ENCODE results near the gene EMILIN1.
A peak's percentile ranks its signal among the peaks of the same experiment; 100 is the strongest.
"Not testable (repeated sequence)": the region's sequence is repeated elsewhere in the genome, so short reads cannot be mapped to it uniquely, and the experiment has no call there.

The EMILIN1 gene

DNA sequence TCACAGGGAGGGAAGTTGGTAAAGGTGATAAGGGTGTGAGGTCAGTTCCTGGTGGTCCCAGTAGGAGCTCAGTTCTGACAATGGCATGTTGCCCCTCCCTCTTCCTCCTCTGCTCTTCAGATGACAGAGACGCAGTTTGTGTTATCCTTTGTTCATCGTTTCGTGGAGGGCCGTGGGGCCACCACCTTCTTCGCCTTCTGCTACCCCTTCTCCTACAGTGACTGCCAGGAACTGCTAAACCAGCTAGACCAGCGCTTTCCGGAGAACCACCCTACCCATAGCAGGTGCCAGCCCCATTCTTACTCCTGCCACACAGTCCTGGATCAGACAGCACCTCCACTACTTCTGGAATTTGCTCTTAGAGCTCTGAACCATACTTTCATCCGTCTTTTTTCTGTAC, 24.6 kb upstream of the EMILIN1 start:
- DNase-seq (ENCODE audit: low read depth in 2 of 2) = no peak

GRCh38 chr2:27054721-27055120, 23.7 kb upstream of the EMILIN1 start:
- DNase-seq (ENCODE audit: low read depth in 2 of 2) = no peak

DNA sequence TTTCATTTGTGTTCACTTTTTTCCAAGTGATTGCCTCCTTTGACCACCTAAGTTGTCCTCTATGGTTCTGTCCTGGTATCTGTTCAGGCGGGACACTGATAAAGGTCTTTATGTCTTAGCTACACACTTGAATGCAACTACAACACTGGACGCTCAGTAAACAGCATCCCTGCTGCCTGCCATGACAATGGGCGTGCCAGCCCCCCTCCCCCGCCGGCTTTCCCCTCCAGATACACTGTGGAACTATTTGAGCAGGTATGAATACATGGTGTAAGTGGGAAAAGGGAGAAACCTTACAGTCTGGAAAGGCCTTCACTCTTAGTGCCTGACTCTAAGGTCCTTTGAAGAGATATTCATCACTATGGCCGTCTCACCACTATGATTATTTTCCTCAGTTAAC, 21.2 kb upstream of the EMILIN1 start:
- DNase-seq (ENCODE audit: low read depth in 2 of 2) = no peak

DNA sequence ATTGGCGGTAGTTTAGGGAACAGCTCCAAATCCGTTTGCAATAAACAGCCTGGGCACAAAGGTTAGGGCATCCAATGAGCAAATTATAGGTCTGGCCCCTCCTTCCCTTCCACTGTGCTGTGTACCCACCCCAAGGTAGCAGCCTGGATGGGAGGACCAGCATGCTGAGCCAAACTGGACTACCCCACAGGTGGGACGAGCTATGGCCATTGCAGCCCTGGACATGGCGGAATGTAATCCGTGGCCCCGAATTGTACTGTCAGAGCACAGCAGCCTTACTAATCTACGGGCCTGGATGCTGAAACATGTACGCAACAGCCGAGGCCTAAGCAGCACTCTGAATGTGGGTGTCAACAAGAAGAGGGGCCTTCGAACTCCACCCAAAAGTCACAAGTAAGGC, 20.2 kb upstream of the EMILIN1 start:
- DNase-seq (ENCODE audit: low read depth in 2 of 2) = no peak

- no peak for DNase-seq (ENCODE audit: low read depth in 2 of 2)
Measured at GRCh38 chr2:27059141-27059820, 19.1 kb upstream of the EMILIN1 start.

DNA sequence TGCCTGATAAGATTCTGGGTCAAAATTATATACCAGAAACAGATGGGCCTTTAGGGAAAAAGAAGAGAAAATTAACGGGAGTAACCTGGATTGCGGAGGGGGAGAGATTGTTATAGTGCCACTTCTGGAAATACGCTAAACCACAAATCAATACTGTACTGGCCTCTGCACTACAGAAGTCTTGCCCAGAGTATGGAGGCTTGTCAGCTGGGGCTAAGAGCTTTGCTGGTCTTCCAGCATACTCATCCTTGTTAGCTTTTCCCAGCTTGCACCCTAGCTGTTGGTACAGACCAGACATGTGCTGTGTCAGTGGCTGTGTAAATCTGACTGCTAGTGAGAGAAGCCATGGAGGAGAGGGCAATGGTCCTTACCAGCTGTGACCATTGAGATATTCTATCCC, 18.1 kb upstream of the EMILIN1 start:
- DNase-seq (ENCODE audit: low read depth in 2 of 2) = no peak

DNA sequence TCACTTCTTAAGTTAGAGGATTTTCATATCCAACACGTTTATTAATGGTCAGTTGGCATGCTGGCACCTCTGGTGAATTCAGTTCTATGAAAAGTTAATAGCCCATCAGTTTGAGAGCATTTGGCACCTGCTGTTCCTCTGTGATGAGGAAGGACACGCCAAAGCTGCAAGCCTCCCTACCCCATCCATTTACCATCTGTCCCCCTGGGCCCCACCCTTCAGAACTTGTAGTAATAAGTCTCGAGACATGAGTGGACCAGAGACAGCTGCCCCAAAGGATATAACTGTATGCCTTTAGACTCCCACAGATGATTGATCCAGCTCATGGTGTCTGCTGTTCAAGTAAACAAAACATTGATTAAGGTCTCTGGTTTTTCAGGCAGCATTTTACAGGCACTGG, 13.3 kb upstream of the EMILIN1 start:
- DNase-seq (ENCODE audit: low read depth in 2 of 2) = no peak

GRCh38 chr2:27067385-27067784, 11.0 kb upstream of the EMILIN1 start:
- DNase-seq (ENCODE audit: low read depth in 2 of 2) = no peak

DNA sequence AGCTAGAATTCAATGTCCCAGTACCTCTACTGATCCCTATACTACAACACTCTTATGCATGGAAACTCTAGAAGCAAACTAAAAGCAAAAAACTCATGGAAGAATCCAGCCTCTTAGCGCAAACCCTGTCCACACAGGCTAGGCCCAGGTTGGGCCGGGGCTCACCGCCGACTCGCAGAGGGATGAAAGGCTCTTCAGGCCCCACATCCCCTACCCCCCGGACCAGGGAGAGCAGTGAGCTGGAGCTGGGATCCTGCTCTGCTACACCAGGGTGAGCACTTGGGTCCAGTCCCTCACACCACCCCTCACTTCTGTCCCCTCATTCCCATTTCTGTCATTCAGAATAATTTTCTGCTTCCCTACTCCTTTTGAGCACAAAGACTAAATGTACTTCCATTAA, 9.0 kb upstream of the EMILIN1 start:
- no peak for DNase-seq (ENCODE audit: low read depth in 2 of 2)

- no peak for DNase-seq (ENCODE audit: low read depth in 2 of 2)
Measured at GRCh38 chr2:27069961-27070618, 8.3 kb upstream of the EMILIN1 start.

DNA sequence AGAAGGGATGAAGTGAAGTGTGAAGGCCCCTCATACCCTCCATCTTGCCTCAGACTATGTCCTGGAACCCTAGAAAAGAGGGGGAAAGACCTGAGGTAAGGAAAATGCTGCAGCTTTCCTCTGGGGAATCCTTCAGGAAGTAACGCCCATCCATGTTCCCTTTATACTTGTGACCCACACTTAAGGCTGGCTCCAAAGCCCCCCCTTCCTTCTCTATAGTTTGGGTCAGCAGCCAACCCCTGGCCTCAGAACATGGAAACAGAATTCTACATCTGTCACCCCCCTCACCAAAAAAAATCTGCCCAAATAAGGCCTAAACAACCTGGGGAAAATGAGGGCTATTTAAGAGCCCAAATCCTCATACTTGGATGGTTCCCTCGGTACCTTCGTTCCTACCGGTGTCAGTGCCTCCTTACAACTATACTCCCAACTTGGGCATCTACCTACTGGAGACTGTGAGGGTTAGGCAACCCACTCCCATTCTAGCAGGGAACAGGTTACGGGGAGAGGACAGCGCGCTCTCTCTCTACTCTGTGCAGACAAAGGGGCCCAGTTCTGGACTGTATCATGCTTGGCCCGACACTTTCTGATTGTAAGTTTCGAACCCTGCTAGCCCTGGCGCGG, 7.7 kb upstream of the EMILIN1 start:
- no peak for DNase-seq (ENCODE audit: low read depth in 2 of 2)

- peak; percentile 87 to 91 for DNase-seq (ENCODE audit: low read depth in 2 of 2)
Measured at GRCh38 chr2:27071277-27071989, 7.0 kb upstream of the EMILIN1 start, which contains the start of gene OST4. TSS of gene OST4 (minus strand) at chr2:27071654.

- peak; percentile 28 to 29 for DNase-seq (ENCODE audit: low read depth in 2 of 2)
Measured at GRCh38 chr2:27071990-27072830, 6.2 kb upstream of the EMILIN1 start.

GRCh38 chr2:27072920-27073319, 5.5 kb upstream of the EMILIN1 start:
- DNase-seq (ENCODE audit: low read depth in 2 of 2) = no peak

DNA sequence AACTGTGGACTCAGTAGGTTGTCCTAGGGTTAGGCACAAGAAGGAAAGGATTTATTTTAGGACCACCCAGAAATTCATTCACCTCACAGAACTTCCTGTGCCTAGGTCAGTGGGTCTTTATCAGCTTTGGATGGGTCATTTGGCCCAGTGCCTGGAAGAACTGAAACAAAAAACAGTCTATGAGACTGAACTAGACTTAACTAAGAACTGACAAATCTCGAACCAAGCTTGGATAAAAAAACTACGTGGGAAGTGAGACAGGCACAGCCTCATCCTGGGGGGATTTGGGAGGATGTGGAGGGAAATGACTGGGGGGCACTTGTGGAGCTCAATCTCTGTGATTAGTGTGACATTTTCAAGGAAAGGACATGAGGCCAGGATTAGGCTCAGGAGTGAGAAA, 4.6 kb upstream of the EMILIN1 start:
- no peak for DNase-seq (ENCODE audit: low read depth in 2 of 2)

- peak in 1 of 2 donors; percentile 21 for DNase-seq (ENCODE audit: low read depth in 2 of 2)
Measured at GRCh38 chr2:27074738-27075565, 3.5 kb upstream of the EMILIN1 start.

GRCh38 chr2:27075566-27075871, 2.9 kb upstream of the EMILIN1 start:
- DNase-seq (ENCODE audit: low read depth in 2 of 2) = not testable (repeated sequence)

DNA sequence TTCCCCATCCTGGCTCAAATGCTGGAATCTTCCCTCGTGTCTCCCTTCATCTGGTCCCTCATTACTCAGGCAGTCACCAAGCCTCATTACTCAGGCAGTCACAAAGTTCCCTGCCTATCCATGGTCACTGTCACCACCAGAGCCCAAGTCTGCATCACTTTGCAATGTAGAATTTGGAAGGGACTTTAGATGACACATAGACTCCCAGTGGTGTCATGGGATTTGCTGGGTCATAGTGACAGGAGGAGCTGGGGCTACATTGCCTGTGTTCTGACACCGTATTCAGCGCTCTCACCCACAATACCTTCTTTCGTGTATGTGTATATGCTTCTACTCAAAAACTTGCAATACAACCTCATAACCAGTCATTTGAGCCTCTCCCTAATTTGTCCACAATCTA, 2.1 kb upstream of the EMILIN1 start:
- DNase-seq (ENCODE audit: low read depth in 2 of 2) = no peak

- DNase-seq (ENCODE audit: low read depth in 2 of 2) = no peak
Measured at GRCh38 chr2:27077231-27077630, 1.2 kb upstream of the EMILIN1 start.

GRCh38 chr2:27079233-27080139, 1.1 kb downstream of the EMILIN1 start:
- DNase-seq (ENCODE audit: low read depth in 2 of 2) = no peak

Measured in stimulated activated CD8-positive, alpha-beta memory T cell treated with anti-CD3 and anti-CD28 coated beads, Interleukin-2, amount 100 ng/mL, for 48 hours (primary cell).